SK-N-MC (cell line): ENCODE results near the gene PLEKHA7.

Source experiments
- EZH2 ChIP-seq: fragments of 200-600 bp; sonication (generic); IDR thresholded peaks from one replicate; pipeline ENCODE4 v1.6.1; 2017; ENCODE audit warnings: antibody characterized with exemption
- POLR2AphosphoS5 ChIP-seq: IDR thresholded peaks from 2 replicates; pipeline ENCODE4 v1.6.1; 2012; ENCODE audit warnings: mild to moderate bottlenecking, low read depth, low read length, borderline replicate concordance

DNA sequence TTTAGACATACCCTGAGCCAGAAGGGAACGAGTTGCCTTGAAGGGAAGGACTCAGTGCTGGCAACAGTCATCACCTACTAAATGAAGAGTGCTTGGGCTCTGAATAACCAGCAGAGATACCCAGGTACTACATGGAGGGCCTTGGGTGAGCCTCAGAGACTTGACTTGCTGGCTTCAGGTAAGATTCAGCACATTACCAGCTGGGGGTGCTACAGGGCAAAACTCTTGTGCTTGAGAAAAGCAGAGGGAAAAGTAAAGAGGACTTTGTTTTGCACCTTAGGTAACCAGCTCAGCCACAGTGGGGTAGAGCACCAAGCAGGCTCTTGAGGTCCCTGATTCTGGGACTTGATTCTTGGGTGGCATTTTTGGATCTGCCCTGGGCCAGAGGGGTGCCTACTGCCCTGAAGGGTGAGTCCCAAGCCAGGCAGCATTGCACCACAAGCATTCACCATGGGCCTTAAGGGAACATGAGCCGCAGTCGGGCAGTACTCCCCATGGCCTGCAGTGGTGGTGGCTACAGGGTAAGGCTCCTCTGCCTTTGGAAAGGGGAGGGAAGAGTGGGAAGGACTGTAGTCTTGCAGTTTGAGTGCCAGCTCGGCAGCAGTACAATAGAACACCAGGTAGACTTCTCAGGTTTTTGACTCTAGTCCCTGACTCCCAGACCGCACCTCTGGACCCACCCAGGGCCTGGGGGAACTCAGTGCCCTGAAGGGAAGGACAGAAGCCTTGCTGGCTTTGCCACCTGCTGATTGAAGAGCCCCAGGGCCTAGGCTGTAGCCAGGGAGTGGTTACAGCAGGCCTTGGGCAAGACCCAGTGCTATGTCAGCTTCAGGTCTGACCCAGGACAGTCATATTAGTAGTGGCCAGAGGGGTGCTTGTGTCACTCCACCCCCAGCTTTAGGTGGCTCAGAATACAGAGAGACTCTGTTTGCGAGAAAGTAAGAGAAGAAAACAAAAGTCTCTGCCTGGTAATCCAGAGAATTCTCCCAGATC is 22.7 kb upstream of the PLEKHA7 start:
- TF ChIP-seq EZH2 (no peak), POLR2AphosphoS5 (no peak)
